A673 (cell line): ENCODE measurements around the gene FAM222B.

Experiments
- CTCF ChIP-seq: fragments of 300-800, 200-600 bp; sonication (generic); conservative IDR thresholded peaks from 2 replicates; pipeline ENCODE4 v1.5.1; 2017; ENCODE audit warnings: low read depth, mild to moderate bottlenecking, antibody characterized with exemption, low read length, moderate library complexity, mixed read lengths
- EZH2 ChIP-seq: fragments of 200-600 bp; sonication (generic); IDR thresholded peaks from 2 replicates; pipeline ENCODE4 v1.6.1; 2017; ENCODE audit warnings: borderline replicate concordance, low read depth, mild to moderate bottlenecking, mixed read lengths, antibody characterized with exemption, low read length; ENCODE audit not compliant: poor library complexity, severe bottlenecking

GRCh38 chr17:28854457-28855335, 12.1 kb upstream of the FAM222B start, which contains the start of gene ERAL1:
- TF ChIP-seq CTCF (no peak), EZH2 (no peak)
